Placental pericyte (primary cell): ENCODE measurements around the gene CNNM3. TPM values are rescaled to one million over a fixed set of nuclear protein-coding genes. Genes with fewer than 3 reads are reported as not detected.

Experiments
- small RNA-seq: library from RNA; depleted of rRNA; stranded (forward); fragments of <200 nt; gene quantifications from one replicate; pipeline ENCODE3, GENCODE V24; 2012; ENCODE audit warnings: low replicate concordance
- total RNA-seq: library from RNA; depleted of rRNA; stranded (reverse); fragments of >200 nt; gene quantifications from 2 replicates; pipeline ENCODE4 v1.2.3, GENCODE V29; 2012

Gene CNNM3
- 10.0 and 19.0 TPM in 2 replicates for total RNA-seq

GRCh38 chr2:96816127-96816835 lies at the start of gene CNNM3:
CNNM3 (plus strand) TSS chr2:96816268; CDS start chr2:96816278, 10 bp downstream.

GRCh38 chr2:96843538-96844268 lies 27.6 kb downstream of the CNNM3 start, which contains the start of gene ANKRD23:
ANKRD23 (minus strand) TSS chr2:96844021; CDS start chr2:96843992, 29 bp downstream.

GRCh38 chr2:96857667-96858372 lies 41.8 kb downstream of the CNNM3 start, which contains the start of gene ANKRD39:
ANKRD39 (minus strand) TSS chr2:96858016; CDS start chr2:96857987, 29 bp downstream.

GRCh38 chr2:96869822-96870625 lies 54.0 kb downstream of the CNNM3 start, which contains the start of gene SEMA4C:
SEMA4C (minus strand) TSS chr2:96870080; CDS start chr2:96867886, 2,194 bp downstream.

Small RNAs within 50 kb of the gene (small RNA-seq; reads per million reads assigned to genes)
- gene MIR3127: not detected

Other genes starting within 250 kb of the CNNM3 start
- 41.7 and 44.0 TPM in 2 replicates for gene KANSL3, start 178.0 kb upstream of the CNNM3 start, total RNA-seq
- under 0.01 and 0.29 TPM in 2 replicates for gene FER1L5, start 173.5 kb upstream of the CNNM3 start, total RNA-seq
- gene LMAN2L, start 76.2 kb upstream of the CNNM3 start, total RNA-seq: 19.5 and 24.1 TPM in 2 replicates
- gene CNNM4, start 55.4 kb upstream of the CNNM3 start, total RNA-seq: 5.9 and 7.0 TPM in 2 replicates
- 1.1 and 1.3 TPM in 2 replicates for gene ANKRD23, start 27.8 kb downstream of the CNNM3 start, total RNA-seq
- 3.1 and 10.3 TPM in 2 replicates for gene ANKRD39, start 41.7 kb downstream of the CNNM3 start, total RNA-seq
- gene SEMA4C, start 53.8 kb downstream of the CNNM3 start, total RNA-seq: 43.1 and 43.5 TPM in 2 replicates
- not detected in 2 replicates for gene FAM178B, start 170.3 kb downstream of the CNNM3 start, total RNA-seq